GM12873 (cell line): ENCODE data around the gene NFIA.

Source experiments
- TF ChIP-seq, protein P1 (sequence below): IDR thresholded peaks from 2 replicates; pipeline ENCODE4 v1.5.1; 2012; ENCODE audit warnings: low read depth, mild to moderate bottlenecking, moderate library complexity, low read length, control low read depth; ENCODE audit not compliant: insufficient read depth; ENCODE audit errors: missing control alignments

NFIA gene

DNA sequence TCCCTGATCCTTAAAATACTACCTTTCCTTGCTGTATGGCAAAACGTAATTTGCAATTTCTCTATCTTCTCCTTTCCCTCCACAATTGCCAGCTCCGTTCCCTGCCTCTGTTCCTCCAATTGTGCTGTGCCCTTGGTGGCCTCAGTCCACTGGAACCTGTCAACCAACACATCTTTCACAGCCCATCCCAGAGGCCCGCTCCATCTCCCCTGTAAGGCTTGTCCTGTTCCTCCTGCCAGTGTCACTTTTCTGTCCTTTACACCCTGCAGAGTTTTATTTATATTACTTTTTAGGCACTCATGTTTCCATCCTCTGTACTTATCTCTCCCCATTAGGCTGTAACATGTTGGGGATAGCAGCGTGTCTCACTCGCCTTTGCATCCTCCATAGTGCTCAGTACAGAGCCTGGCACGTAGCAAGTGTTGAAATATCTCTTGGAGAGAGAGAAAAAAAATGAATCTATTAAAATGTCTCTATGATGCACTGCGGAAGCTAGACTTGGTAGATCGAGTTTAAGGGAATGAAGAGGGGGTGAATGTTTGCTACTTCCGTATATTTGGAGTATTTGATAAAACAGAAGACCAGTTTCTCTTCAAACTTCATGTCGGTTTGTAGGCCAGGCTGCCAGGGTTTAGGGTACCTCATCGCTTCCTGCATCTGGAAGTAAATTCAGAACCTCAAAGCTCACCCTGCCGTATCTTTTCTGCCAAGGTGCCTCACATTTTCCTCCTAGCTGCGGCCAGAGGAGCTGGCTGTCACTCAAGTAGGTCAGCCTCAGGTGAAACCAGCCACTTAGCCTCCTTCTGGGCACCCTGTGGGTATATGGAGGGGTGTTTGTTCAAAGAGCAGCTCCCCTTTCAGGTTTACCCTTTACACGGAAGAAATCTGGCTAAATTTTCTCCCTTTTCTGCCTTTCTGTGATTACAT lies 338.8 kb downstream of the NFIA start:
- TF ChIP-seq, protein P1, sequence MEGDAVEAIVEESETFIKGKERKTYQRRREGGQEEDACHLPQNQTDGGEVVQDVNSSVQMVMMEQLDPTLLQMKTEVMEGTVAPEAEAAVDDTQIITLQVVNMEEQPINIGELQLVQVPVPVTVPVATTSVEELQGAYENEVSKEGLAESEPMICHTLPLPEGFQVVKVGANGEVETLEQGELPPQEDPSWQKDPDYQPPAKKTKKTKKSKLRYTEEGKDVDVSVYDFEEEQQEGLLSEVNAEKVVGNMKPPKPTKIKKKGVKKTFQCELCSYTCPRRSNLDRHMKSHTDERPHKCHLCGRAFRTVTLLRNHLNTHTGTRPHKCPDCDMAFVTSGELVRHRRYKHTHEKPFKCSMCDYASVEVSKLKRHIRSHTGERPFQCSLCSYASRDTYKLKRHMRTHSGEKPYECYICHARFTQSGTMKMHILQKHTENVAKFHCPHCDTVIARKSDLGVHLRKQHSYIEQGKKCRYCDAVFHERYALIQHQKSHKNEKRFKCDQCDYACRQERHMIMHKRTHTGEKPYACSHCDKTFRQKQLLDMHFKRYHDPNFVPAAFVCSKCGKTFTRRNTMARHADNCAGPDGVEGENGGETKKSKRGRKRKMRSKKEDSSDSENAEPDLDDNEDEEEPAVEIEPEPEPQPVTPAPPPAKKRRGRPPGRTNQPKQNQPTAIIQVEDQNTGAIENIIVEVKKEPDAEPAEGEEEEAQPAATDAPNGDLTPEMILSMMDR: no peak

DNA sequence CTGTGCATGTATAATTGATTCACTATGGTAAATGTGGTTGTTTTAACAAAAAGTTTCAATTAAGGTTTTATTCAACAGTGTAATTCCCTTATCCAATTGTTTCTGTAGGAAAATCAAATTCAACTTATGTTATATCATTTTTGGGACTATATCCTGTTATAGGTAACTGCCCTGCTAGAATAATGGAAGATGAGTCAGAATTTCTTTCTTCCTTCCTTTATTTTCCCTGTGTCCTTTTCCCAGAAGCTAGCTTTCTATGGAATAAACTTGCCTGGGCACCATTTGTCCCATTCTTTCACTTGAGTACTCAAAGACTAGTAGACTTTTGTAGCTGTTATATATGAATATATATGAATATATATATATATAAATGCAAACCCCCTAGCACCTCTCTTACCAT lies 341.3 kb downstream of the NFIA start:
- TF ChIP-seq, protein P1: no peak

DNA sequence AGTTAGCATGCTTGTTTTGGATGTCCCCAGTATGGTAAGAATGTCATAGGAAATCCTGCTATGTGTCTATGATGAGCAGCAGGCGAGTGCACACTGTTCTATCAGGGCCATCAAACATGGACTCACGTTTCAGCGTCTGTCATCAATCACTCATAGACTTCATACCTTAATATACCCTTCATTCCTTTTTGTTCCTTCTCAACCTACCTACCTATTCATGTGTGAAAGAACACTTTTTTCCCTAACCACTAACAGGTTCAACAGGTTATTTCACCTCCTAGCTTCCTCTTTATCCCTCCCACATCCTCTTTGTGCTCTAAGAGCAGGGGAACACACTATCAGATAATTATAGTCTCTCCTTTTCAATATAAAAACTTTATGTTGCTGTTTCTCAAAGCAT lies 342.0 kb downstream of the NFIA start:
- TF ChIP-seq, protein P1: no peak

DNA sequence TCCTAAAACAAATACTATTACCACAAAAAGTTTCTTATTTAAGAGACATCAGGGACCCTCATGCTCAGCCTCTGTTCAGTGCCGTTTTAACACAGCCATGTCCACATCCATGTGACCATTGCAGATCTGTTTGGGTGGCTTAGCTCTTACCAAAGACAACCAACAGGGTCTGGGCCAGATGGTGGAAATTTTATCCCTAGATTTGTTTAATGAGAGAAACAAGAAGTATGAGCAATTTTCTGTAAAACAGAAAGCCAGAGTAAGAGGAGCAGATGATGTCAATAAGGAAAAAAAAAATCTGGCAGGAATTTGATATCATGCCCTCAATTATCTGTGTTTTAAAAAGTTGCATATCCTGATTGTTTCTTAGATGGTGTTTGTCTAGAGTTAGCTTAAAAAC lies 342.7 kb downstream of the NFIA start:
- TF ChIP-seq, protein P1: no peak

DNA sequence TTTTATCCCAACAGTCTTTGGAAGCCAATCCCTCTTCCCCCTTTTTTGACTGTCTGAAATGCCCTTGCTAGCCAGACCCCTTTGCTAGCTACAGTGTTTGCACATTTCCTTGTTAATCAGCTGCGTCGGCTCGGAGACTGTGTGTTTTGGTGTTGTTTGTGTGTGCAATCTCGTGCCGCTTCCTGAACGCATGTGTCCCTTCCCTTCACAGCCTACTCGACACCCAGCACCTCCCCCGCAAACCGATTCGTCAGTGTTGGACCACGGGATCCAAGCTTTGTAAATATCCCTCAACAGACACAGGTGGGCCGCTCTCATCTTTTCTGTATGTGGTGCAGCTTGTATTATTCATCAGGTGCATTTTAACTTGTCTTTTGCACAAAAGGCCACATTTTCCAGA lies 343.9 kb downstream of the NFIA start:
- TF ChIP-seq, protein P1: no peak

DNA sequence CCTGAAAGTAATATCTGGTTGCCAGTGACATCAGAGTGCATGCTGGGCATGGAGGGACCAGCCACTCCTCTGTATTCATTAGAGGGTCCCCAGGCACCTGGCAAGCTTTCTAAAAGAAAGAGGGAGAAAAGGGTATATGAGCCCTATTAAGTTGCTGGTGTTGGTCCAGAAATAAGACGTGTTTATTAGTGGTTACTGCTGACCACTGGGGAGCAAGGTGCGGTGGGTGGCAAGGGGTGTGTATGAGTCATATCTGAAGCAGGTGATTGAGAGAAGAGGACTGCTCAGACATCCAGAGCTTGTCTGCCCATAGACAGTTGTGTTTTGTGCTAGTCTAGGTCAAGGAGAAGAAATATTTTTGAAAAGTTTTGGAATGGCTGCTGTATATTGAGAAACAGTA lies 344.5 kb downstream of the NFIA start:
- TF ChIP-seq, protein P1: no peak

DNA sequence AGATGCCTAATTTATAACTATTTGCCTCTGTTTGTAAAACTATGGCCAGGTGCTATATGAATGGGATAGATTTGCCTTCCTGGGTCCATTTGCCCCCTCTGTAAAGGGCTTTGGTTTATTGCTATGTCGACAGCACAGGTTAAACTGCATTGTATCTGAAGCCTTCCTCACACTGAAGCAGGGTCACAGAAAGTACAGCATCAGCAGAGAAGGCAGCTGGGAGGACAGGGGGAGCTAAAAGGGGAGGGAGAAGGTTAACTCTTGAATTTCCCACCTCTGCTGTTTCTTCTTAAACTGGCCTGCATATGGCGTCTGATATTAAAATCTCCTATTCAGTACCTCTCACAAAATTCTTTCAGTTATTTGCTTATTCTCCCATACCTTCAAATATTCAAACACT lies 345.1 kb downstream of the NFIA start:
- TF ChIP-seq, protein P1: no peak
